Thyroid gland (tissue), 4 donors: ENCODE results near the gene GRIA1.

ENCODE experiments used
- POLR2A ChIP-seq, 2 donors: fragments of 450-650 bp; IDR thresholded peaks; one replicate each; pipeline ENCODE4 v1.6.1; 2017; ENCODE audit warnings: antibody characterized with exemption in 2 of 2, mild to moderate bottlenecking in 2 of 2, moderate library complexity in 1 of 2
- TF ChIP-seq, protein P1 (sequence below), 6 experiments: fragments of 200-600 bp in 3 of 6; fragments of 450-650 bp in 3 of 6; sonication (generic) in 3 of 6; IDR thresholded peaks; one replicate each; pipeline ENCODE4 v1.5.1; 2016 to 2019; ENCODE audit warnings: antibody characterized with exemption in 6 of 6, mild to moderate bottlenecking in 2 of 6, inconsistent platforms in 1 of 6, moderate library complexity in 1 of 6

DNA sequence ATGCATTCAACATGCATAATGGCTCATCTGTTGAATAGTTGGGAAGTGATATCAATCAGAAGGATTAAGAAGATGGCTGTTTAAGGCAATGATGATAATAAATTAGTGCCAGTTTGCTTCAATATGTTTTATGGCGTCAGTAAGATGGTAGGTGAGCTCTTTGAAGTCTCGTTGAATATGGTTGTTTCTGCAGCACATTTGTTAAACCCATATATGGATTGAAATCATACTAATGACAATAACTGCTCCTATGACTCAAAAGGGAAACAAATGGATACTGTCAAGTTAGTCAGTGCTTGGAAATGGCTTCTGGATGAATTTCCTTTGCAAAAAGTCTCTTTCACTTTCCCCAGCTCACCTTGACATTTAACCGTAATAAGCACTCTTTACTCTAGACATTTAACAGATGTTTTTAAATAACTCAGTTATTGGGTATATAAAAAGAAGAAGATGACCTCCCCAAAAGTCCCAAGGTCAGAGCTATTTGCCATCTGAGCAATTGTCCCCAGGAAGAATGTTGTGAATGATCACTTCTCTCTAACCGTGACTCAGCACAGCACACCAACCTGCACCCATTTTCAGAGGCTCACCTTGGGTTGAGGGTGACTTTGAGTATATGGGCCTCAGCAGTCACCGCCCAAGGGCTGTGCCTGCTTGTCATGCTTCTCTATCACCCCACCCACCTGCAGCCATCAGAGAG lies 133.4 kb downstream of the GRIA1 start:
- TF ChIP-seq, protein P1, sequence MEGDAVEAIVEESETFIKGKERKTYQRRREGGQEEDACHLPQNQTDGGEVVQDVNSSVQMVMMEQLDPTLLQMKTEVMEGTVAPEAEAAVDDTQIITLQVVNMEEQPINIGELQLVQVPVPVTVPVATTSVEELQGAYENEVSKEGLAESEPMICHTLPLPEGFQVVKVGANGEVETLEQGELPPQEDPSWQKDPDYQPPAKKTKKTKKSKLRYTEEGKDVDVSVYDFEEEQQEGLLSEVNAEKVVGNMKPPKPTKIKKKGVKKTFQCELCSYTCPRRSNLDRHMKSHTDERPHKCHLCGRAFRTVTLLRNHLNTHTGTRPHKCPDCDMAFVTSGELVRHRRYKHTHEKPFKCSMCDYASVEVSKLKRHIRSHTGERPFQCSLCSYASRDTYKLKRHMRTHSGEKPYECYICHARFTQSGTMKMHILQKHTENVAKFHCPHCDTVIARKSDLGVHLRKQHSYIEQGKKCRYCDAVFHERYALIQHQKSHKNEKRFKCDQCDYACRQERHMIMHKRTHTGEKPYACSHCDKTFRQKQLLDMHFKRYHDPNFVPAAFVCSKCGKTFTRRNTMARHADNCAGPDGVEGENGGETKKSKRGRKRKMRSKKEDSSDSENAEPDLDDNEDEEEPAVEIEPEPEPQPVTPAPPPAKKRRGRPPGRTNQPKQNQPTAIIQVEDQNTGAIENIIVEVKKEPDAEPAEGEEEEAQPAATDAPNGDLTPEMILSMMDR (IDR thresholded peaks at IDR 0.05): no peak
- TF ChIP-seq POLR2A (IDR thresholded peaks at IDR 0.05): no peak
